Ishikawa (cell line): Measurements from ENCODE around the gene TRPV3.

Source experiments
- CEBPB ChIP-seq: IDR thresholded peaks from 2 replicates; pipeline ENCODE4 v1.6.1; 2012
- CREB1 ChIP-seq: IDR thresholded peaks from 2 replicates; pipeline ENCODE4 v1.6.1; 2012; ENCODE audit warnings: low read depth
- EGR1 ChIP-seq: IDR thresholded peaks from 2 replicates; pipeline ENCODE4 v1.6.1; 2012
- EP300 ChIP-seq: IDR thresholded peaks from 2 replicates; pipeline ENCODE4 v1.6.1; 2012; ENCODE audit warnings: borderline replicate concordance
- FOXM1 ChIP-seq: IDR thresholded peaks from 2 replicates; pipeline ENCODE4 v1.6.1; 2012; ENCODE audit warnings: low read depth, borderline replicate concordance
- NFIC ChIP-seq: IDR thresholded peaks from 2 replicates; pipeline ENCODE4 v1.6.1; 2012
- RAD21 ChIP-seq: IDR thresholded peaks from 2 replicates; pipeline ENCODE4 v1.6.1; 2012; ENCODE audit warnings: low read depth
- TAF1 ChIP-seq: IDR thresholded peaks from 2 replicates; pipeline ENCODE4 v1.6.1; 2012; ENCODE audit warnings: low read depth, mild to moderate bottlenecking
- TCF12 ChIP-seq: IDR thresholded peaks from 2 replicates; pipeline ENCODE4 v1.6.1; 2012; ENCODE audit warnings: low read depth
- TEAD4 ChIP-seq: IDR thresholded peaks from 2 replicates; pipeline ENCODE4 v1.6.1; 2012
- USF1 ChIP-seq: IDR thresholded peaks from 2 replicates; pipeline ENCODE4 v1.6.1; 2012
- YY1 ChIP-seq: IDR thresholded peaks from 2 replicates; pipeline ENCODE4 v1.6.1; 2012; ENCODE audit warnings: low read depth
- ZBTB7A ChIP-seq: IDR thresholded peaks from 2 replicates; pipeline ENCODE4 v1.6.1; 2012; ENCODE audit warnings: low read depth
- TF ChIP-seq, protein P1 (sequence below): IDR thresholded peaks from 2 replicates; pipeline ENCODE4 v1.6.1; 2012
- TF ChIP-seq, protein P2 (sequence below): IDR thresholded peaks from 2 replicates; pipeline ENCODE4 v1.6.1; 2012; ENCODE audit warnings: low read depth, mild to moderate bottlenecking

TRPV3 gene

DNA sequence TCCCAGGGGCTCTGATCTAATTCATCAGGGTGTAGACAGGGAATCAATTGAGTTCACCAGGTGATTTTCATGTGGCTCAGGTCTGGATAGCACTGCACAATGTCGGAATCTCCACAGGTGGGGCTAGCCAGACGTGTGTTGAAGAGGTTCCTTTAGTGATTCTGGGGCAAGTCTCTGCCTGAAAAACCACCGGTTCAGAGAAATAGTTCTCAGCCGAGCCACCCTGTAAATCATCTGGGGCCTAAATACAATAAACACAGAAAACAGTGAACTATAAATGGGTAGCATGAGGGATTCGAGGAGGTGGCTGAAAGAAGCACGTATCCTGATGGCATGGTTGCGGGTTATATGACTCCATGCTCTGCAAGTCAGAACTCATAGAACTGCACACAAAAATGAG, 60.5 kb downstream of the TRPV3 start:
- no peak for TF ChIP-seq USF1
- TF ChIP-seq EGR1, result no peak
- no peak for TF ChIP-seq EP300
- no peak for TF ChIP-seq TAF1
- TF ChIP-seq FOXM1, result no peak
- no peak for TF ChIP-seq ZBTB7A

- TF ChIP-seq NFIC (no peak), CREB1 (no peak), TCF12 (no peak), FOXM1 (no peak)
Measured at GRCh38 chr17:3485481-3486068, 72.0 kb downstream of the TRPV3 start.

- TF ChIP-seq RAD21, result no peak
- TF ChIP-seq TEAD4, result no peak
Measured at GRCh38 chr17:3482852-3483251, 74.8 kb downstream of the TRPV3 start.

GRCh38 chr17:3479988-3480387, 77.6 kb downstream of the TRPV3 start:
- TF ChIP-seq ZBTB7A (no peak), RAD21 (no peak), FOXM1 (no peak), EGR1 (no peak), YY1 (no peak), NFIC (no peak), CEBPB (no peak), CREB1 (no peak), TEAD4 (no peak), TAF1 (no peak), EP300 (no peak), USF1 (no peak)
- TF ChIP-seq, protein P1, sequence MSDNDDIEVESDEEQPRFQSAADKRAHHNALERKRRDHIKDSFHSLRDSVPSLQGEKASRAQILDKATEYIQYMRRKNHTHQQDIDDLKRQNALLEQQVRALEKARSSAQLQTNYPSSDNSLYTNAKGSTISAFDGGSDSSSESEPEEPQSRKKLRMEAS, result no peak
- TF ChIP-seq, protein P2, sequence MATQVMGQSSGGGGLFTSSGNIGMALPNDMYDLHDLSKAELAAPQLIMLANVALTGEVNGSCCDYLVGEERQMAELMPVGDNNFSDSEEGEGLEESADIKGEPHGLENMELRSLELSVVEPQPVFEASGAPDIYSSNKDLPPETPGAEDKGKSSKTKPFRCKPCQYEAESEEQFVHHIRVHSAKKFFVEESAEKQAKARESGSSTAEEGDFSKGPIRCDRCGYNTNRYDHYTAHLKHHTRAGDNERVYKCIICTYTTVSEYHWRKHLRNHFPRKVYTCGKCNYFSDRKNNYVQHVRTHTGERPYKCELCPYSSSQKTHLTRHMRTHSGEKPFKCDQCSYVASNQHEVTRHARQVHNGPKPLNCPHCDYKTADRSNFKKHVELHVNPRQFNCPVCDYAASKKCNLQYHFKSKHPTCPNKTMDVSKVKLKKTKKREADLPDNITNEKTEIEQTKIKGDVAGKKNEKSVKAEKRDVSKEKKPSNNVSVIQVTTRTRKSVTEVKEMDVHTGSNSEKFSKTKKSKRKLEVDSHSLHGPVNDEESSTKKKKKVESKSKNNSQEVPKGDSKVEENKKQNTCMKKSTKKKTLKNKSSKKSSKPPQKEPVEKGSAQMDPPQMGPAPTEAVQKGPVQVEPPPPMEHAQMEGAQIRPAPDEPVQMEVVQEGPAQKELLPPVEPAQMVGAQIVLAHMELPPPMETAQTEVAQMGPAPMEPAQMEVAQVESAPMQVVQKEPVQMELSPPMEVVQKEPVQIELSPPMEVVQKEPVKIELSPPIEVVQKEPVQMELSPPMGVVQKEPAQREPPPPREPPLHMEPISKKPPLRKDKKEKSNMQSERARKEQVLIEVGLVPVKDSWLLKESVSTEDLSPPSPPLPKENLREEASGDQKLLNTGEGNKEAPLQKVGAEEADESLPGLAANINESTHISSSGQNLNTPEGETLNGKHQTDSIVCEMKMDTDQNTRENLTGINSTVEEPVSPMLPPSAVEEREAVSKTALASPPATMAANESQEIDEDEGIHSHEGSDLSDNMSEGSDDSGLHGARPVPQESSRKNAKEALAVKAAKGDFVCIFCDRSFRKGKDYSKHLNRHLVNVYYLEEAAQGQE, result no peak

DNA sequence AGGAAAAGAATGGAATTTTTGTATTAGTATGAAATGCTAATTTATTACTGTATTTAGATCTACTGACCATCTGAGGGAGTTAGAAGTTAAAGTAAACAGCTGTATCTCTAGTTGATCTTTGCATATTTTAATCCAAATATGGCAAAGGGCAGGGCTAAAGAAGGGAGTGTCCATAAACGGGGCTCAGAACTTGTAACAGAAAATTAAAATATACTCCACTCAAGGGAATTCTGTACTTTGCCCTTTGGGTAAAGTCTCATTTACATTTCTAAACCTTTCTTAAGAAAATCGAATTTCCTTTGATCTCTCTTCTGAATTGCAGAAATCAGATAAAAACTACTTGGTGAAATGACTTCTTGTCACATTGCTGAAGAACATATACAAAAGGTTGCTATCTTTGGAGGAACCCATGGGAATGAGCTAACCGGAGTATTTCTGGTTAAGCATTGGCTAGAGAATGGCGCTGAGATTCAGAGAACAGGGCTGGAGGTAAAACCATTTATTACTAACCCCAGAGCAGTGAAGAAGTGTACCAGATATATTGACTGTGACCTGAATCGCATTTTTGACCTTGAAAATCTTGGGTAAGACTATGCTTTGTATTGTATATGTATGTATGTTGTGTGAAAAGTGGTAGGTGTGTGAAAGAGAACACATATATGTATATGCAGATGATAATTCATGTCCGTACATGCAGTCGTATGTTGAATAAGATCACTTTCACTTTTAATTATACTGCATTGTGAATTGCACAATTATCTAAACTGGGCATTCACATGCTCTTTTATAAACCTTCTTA, 81.6 kb downstream of the TRPV3 start, which contains the start of gene ASPA:
Gene ASPA, plus strand, starts transcription at position 186 of the 799 bp plus-strand sequence. Its CDS starts 163 bp downstream, at position 349.
- TF ChIP-seq NFIC (no peak), RAD21 (no peak), YY1 (no peak), CEBPB (no peak), TCF12 (no peak), EP300 (no peak), USF1 (no peak), TEAD4 (no peak), FOXM1 (no peak), EGR1 (no peak), ZBTB7A (no peak), TAF1 (no peak), CREB1 (no peak)
- TF ChIP-seq, protein P2, result no peak
- TF ChIP-seq, protein P1, result no peak

GRCh38 chr17:3475251-3475685, 82.3 kb downstream of the TRPV3 start:
- TF ChIP-seq EGR1 (no peak), YY1 (no peak), TEAD4 (no peak), TCF12 (no peak), RAD21 (no peak), NFIC (no peak), CREB1 (no peak), ZBTB7A (no peak)
